HL-60/S4 treated with retinoic acid at 250 ng/mL for 4 days and 3 days (cell line): Measurements from ENCODE around the gene SMIM45.

Experiments used
- in situ Hi-C: fragments of 300-500 bp; cut with MboI; formaldehyde crosslinking; loops from 2 replicates; pipeline ENCODE4 v1.7.0; 2022; ENCODE audit warnings: low sequenced_read_pairs

The SMIM45 gene

DNA sequence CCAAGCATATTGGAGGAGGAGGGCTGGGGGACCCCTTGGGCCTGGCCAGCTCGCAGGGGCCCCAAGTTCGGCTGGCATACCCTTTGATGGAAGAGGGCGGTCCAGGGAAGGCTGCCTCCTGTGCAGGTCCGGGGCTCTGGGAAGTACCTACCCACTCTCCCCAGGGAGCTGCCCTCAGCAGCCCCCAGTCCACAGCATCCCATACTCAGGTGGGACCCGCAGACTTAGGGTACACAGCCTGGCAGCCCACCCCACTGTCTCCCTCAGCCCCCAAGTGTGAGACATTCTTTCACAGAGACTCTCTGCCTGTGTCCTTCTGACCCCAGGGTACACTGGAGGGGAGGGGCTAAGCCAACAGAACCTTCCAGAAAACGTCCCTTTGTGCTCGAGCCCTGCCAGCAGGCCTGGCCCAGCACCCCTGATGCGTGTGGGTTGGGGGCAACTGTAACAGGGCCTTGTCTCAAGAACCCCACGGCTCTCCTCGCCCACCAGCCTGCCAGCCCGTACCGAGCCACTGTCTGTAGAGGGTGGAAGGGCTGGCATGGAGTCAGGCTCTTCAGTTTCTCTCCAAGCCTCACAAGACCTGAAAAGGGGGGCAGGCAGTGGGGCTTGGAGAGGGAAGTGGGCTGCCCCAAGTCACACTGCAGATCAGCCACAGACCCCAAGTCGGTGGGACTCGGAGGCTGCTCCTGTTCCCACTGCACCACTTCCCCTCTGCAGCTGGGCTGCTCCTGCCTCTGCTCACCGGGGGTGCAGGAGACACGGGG, 18.4 kb upstream of the SMIM45 start:
- in situ Hi-C loops: no loop called here

DNA sequence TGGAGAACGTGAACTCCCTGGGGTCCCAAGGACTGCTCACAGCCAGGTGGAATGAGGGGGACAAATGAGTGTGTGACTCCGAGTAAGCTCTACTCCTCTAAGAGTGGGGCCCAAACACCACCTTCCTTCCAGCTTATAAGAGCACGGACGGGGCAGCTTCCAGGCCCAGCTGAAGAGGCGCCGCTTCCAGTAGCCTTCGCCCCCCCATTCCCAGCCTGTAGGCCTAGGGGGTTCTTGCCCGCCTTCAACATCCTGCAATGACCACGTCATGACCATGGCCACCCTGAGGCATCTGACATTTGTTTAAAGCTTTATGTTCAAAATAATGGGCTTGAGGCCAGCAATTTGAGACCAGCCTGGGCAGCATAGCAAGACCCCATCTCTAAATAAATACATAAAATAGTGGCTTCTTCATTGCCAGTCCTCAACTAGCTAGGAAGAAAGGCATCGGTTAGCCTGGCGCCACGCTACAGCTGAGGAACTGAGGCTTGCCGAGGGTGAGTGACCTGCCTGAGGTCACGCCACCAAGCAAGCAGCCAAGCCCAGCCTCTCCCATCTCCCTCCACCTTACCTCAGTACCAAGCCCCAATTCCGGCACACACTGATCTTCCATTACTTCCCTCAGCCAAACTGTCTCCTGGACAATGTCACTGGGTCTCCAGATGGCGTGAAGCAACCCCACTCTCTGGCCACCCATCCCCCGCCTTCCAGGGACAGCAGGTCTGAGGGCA, 17.5 kb upstream of the SMIM45 start:
- in situ Hi-C loops: no loop called here

GRCh38 chr22:41935015-41935351, 17.0 kb upstream of the SMIM45 start:
- in situ Hi-C loops: no loop called here

DNA sequence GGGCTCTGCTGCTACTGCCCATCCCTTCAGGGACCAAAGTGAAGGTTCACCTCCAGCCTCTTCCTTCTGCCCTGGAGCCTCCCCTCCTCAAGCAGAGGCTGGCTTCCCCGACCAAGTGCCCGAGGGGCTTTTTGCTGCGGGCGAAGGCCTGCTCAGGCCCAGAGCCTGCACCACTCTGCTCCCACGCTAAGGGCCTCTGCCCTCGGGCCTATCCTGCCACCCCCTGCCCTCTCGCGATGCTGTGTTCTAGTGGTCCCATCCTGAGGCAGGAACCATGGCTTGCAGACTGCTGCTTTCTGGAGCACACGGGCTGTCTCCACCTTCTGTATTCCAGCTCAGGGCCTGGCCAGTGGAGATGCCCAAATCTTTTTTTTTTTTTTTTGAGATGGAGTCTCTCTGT, 16.4 kb upstream of the SMIM45 start:
- in situ Hi-C loops: no loop called here

DNA sequence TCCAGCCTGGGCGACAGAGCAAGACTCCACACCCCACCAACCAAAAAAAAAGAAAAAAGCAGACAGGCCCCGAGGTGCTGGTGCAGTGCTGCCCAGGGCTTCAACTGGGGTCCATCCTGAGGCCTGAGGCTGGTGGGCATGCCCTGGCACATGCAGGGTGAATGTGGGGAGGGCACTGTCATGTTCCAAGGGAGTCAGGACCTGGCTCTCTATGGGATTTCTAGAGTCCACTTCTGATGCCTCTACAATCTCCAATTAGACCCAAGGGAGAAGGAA, 15.1 kb upstream of the SMIM45 start:
- in situ Hi-C loops: no loop called here

DNA sequence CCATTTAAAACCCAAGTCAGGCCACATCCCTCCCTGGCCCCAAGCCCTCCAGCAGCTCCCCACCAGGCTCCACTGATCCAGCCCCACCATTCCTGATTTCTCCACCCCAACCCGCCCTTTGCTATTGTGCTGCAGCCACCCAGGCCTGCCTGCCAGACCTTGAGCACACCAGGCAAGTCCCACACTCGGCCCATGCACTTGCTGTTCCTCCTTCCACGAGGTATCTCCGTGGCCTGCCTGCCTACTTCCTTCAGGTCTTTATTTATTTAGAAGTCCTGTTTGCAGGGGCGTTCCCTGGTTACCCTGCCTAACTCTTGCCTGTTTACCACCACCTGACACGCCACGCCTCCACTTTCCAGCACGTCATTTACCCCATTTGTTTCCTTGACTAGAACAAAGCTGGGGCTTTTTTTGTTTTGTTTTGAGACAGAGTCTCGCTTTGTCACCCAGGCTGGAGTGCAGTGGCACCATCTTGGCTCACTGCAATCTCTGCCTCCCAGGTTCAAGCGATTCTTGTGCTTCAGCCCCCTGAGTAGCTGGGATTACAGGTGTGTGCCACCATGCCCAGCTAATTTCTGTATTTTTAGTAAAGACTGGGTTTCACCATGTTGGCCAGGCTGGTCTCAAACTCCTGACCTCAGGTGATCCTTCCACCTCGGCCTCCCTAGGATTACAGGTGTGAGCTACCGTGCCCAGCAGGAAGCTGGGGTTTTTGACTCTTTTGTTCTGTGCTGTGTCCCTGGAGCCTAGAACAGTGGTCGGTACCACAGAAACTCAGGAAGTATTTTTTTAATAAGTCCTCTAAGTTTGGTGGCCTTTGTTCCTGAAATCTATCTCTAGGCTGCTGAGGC, 11.7 kb upstream of the SMIM45 start:
- in situ Hi-C loops: loop anchor here (10.0 kb wide), 1 partner anchor 245 kb away; the partner anchor contains the start of gene MEI1

- in situ Hi-C loops: loop anchor here (10.0 kb wide), 1 partner anchor 246 kb away; the partner anchor contains the start of gene MEI1
Measured at GRCh38 chr22:41940832-41941765, 10.9 kb upstream of the SMIM45 start.

GRCh38 chr22:41943661-41944209, 8.2 kb upstream of the SMIM45 start:
- in situ Hi-C loops: loop anchor here (10.0 kb wide), 1 partner anchor 249 kb away; the partner anchor contains the start of gene MEI1

DNA sequence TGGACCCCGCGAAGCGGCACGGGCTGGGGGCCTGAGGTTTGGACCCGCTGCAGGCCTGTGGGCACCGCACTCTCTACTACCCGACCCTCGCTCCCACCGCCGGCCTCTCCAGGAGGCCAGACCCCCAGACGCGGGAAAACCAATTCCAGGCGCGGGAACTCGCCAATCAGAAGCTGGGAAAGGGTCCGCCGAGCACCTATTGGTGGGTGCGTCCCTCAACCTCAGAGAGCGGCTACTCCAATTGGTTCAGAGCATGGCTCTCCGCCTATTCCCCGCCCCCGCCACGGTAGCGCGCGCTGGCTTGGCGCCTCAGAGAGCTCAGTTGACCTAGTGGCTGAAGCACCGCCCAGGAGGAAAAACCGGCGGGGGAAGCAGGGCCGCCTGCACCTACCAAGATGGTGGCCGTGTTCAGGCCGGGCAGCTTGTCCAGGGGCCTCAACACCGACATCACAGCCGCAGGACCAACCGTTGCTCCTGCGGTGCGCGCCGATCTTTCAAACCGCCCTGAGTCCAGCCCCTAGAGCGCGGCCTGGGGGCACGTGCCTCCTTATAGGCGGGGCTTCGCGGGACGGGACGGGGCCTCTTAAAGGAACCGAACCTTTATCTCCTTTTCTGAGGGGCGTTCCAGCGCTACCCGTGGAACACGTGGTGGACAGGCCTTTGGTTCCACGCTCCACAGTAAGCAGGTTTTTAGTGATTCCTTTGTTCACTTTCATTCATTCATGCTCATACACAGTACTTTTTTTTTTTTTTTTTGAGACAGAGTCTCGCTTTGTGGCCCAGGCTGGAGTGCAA, 5.1 kb upstream of the SMIM45 start, which contains the start of gene CENPM:
Gene CENPM, minus strand, starts transcription at position 524 of the 795 bp plus-strand sequence. Its CDS starts 76 bp downstream, at position 448.
- in situ Hi-C loops: loop anchor here (10.0 kb wide), 1 partner anchor 252 kb away; the partner anchor contains the start of gene MEI1

GRCh38 chr22:41947424-41948080, 4.4 kb upstream of the SMIM45 start:
- in situ Hi-C loops: loop anchor here (10.0 kb wide), 1 partner anchor 253 kb away; the partner anchor contains the start of gene MEI1

DNA sequence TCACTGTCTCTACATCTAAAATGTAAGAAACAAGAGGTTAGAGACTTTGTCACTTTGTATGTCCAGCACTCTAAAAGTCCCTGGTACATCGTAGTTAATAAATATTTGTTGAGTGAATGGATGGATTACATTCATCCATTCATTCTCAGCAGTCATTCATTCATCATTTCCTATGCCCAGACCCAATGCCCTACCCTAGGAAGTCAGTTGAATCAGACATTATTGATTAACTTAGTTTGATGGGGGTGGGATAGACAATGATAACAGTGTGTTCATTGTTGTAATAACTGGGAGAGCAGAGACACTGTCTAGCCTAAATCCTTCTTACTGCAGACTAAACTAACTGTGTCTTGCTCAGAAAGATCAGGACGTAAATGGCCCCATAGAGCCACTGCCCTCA, 3.8 kb upstream of the SMIM45 start:
- in situ Hi-C loops: loop anchor here (10.0 kb wide), 1 partner anchor 253 kb away; the partner anchor contains the start of gene MEI1

DNA sequence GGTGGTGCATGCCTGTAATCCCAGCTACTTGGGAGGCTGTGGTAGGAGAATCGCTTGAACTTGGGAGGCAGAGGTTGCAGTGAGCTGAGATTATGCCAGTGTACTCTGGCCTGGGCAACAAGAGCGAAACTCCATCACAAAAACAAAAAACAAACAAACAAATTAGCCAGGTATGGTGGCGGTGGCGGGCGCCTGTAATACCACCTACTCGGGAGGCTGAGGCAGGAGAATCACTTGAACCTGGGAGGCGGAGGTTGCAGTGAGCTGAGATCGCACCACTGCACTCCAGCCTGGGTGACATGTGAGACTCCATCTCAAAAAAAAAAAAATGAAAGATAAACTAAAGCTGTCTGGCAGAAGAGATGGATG, 3.0 kb upstream of the SMIM45 start:
- in situ Hi-C loops: loop anchor here (10.0 kb wide), 1 partner anchor 254 kb away; the partner anchor contains the start of gene MEI1

DNA sequence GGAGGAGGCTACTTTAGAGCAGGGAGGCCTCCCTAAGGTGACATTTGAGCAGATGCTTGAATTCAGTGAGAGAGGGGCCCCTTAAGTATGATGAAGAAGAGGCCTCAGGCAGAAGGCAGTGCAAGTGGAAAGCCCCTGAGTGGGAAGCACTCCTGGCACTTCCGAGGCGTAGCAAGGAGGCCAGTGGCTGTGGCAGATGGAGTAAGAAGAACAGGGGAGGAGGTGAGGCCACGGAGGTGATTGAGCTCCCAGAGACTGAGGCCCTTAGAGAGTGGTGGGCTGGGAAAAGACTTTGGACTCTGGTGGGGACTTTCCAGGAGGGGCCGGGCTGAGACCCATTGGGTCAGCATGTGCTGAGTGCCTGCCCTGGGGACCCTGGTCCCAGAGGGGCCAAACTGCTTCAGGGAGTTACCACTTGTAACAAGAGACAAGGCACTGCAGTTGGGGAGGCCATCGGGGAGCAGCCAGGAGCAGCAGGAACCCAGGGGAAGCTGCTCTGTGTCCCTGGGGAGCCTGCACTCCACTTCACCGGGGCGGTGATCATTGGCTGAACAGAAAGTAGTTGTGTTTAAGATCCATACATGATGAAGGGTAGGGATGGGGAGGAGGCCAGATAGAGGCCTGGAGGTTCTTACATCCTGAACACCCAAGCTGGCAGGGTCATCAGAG, 2.5 kb upstream of the SMIM45 start:
- in situ Hi-C loops: loop anchor here (10.0 kb wide), 1 partner anchor 255 kb away; the partner anchor contains the start of gene MEI1

- in situ Hi-C loops: no loop called here
Measured at GRCh38 chr22:41952713-41953112, 763 bp downstream of the SMIM45 start.

GRCh38 chr22:41957941-41958556, 6.1 kb downstream of the SMIM45 start:
- in situ Hi-C loops: no loop called here

GRCh38 chr22:41963453-41964111, 11.6 kb downstream of the SMIM45 start:
- in situ Hi-C loops: no loop called here

GRCh38 chr22:41964112-41964491, 12.2 kb downstream of the SMIM45 start:
- in situ Hi-C loops: no loop called here
